GM19239 (cell line): Measurements from ENCODE around the gene PAGE2.
"Not testable (repeated sequence)": the region's sequence is repeated elsewhere in the genome, so short reads cannot be mapped to it uniquely, and the experiment has no call there.

ENCODE experiments used
- DNase-seq: peaks from one replicate; pipeline ENCODE4 v3.0.0; 2011; ENCODE audit warnings: low spot score; ENCODE audit not compliant: insufficient read length
- FAIRE-seq: peaks from 2 replicates; lab custom pipeline; 2011; peaks lifted over from hg19 to GRCh38; lab: Jason Lieb, UNC

Gene PAGE2

DNA sequence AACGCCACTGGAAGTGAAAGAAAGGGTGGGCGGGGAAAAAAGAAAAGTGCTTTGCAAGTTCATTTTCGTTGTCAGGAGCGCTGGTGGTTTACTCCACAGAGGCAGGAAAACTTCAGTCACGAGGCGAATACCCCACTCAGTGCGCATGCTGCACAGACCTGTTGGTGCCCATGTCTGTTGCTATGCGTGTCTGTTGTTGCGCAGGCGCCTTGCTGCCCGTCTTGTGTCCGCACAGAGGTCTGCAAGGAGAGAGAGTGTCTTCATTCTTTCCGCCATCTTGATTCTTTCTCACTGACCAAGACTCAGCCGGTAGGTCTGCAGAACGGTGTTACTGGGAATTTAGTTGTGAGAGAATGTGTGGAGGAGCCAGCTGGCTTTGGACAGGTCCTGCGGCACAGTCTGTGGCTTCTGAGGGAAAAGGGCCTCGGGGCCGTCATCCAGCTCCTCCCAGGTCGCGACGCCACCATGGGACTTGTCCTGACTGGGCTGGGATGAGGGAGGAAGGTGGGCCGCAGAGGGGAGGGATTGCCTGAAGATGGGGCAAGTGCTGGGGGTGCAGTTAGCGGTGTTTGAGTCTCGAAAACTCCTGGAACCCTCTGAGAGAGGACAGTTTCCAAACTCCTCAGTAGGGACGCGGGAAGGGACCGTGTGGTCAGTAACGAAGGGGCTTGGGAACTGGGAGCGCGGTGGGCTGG is at the start of gene PAGE2:
Gene PAGE2, plus strand, starts transcription at position 224 of the 695 bp plus-strand sequence. CDS start 1,003 bp downstream, outside the sequence.
- DNase-seq, result no peak
- no peak for FAIRE-seq

GRCh38 chrX:55039471-55039870 is 49.3 kb upstream of the PAGE2 start:
- DNase-seq, result no peak
- FAIRE-seq, result no peak

DNA sequence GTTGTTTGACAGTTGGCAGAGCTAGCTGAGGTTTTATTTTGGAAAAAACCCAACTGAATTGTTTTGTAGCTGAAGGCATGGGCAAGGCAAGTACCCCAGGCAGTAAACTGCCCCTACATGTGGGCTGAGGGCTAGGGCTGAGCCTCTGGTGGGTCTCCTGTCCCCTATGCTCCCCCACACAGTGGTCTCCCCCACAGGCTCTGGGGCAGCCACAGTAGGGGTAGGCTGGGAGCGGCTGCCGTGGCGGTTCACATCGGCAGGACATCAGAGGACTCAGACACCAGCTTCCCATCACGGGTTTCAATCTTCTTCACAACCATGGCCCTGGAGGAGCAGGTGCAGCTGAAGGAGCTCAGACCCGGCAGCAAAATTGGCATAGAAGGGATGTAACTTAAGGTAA is 47.3 kb upstream of the PAGE2 start:
- no peak for DNase-seq
- no peak for FAIRE-seq

DNA sequence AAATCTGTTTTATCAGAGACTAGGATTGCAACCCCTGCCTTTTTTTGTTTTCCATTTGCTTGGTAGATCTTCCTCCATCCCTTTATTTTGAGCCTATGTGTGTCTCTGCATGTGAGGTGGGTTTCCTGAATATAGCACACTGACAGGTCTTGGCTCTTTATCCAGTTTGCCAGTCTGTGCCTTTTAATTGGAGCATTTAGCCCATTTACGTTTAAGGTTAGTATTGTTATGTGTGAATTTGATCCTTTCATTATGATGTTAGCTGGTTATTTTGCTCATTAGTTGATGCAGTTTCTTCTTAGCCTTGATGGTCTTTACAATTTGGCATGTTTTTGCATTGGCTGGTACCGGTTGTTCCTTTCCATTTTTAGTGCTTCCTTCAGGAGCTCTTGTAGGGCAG is 38.2 kb upstream of the PAGE2 start:
- not testable (repeated sequence) for DNase-seq, FAIRE-seq

GRCh38 chrX:55056820-55057674 is 31.8 kb upstream of the PAGE2 start:
- FAIRE-seq, result no peak
- no peak for DNase-seq

DNA sequence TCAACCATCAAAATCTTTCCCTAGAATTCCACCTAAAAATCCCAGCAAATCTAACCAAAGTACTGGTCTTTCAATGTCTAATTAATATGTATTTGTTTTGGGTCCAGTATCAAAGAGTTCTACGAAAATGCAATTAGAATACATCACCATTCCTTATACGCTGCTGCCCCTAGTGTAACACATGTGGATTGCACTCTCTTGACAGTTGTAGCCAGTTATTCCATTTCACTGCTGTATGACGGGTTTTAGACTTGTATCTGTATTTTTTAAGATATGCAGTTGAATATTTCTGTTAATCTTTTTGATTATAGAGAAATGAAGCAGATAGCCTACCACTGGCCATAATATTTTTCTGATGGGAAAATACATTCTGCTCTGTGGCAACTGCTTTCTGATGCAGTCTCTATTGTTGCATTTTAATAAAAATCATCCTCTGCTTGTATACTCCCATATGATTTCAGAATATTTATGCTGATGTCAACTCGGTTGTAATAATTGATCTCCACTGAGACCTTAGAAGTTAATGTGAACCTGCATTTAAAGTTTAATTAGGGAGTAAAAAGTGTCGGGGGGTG is 31.1 kb upstream of the PAGE2 start:
- no peak for DNase-seq
- peak; percentile 71 for FAIRE-seq

GRCh38 chrX:55067180-55067579 is 21.6 kb upstream of the PAGE2 start:
- not testable (repeated sequence) for DNase-seq, FAIRE-seq

DNA sequence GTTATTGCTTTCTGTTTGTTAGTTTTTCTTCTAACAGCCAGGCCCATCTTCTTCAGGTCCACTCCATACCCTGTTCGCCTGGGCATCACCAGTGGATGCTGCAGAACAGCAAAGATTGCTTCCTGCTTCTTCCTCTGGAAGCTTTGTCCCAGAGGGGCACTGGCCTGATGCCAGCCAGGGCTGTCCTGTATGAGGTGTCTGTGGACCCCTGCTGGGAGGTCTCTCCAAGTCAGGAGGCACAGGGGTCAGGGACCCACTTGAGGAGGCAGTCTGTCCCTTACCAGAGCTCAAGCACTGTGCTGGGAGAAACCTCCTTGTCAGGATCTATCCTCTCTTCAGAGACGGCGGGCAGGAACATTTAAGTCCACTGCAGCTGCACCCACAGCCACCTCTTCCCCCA is 16.5 kb upstream of the PAGE2 start:
- no peak for FAIRE-seq
- no peak for DNase-seq

DNA sequence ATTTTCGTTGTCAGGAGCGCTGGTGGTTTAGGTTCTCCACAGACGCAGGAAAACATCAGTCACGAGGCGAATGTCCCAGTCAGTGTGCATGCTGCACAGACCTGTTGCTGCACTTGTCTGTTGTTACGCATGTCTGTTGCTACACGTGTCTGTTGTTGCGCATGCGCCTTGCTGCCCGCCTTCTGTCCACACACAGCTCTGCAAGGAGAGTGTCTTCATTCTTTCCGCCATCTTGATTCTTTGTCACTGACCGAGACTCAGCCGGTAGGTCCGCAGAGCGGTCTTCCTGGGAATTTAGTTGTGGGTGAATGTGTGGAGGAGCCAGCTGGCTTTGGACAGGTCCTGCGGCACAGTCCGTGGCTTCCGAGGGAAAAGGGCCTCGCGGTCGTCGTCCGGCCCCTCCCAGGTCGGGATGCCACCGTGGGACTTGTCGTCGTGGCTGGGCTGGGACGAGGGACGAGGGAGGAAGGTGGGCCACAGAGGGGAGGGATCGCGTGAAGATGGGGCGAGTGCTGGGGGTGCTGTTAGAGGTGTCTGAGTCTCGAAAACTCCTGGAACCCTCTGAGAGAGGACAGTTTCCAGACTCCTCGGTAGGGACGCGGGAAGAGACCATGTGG is 13.9 kb upstream of the PAGE2 start, which contains the start of gene PAGE2B:
Gene PAGE2B, plus strand, starts transcription at position 180 of the 617 bp plus-strand sequence. CDS start 1,012 bp downstream, outside the sequence.
- DNase-seq, result no peak
- no peak for FAIRE-seq

GRCh38 chrX:55098691-55099090 is 9.9 kb downstream of the PAGE2 start:
- FAIRE-seq (no peak), DNase-seq (no peak)

- DNase-seq (no peak), FAIRE-seq (no peak)
Measured at GRCh38 chrX:55099162-55099561, 10.3 kb downstream of the PAGE2 start.

GRCh38 chrX:55102754-55103153 is 13.9 kb downstream of the PAGE2 start:
- FAIRE-seq (no peak), DNase-seq (no peak)

DNA sequence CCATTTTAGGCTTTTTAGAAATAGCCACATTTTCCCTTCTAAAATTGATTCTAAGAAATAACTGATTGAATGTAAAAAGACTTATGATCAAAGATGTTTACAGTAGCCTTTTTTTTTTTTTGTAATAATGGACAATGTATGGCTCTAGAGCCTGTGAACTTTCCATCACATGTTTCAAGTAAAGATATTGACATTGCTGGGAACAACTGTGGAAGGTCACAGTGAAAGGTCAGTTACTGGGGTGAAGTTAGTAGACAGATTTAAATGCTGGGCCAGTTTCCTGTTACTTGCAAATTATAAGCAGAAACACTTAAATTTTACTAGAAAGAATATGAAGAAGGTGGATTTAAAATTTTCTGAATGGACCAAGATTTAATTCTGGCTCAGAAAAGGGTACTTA is 18.4 kb downstream of the PAGE2 start:
- DNase-seq, result no peak
- no peak for FAIRE-seq

DNA sequence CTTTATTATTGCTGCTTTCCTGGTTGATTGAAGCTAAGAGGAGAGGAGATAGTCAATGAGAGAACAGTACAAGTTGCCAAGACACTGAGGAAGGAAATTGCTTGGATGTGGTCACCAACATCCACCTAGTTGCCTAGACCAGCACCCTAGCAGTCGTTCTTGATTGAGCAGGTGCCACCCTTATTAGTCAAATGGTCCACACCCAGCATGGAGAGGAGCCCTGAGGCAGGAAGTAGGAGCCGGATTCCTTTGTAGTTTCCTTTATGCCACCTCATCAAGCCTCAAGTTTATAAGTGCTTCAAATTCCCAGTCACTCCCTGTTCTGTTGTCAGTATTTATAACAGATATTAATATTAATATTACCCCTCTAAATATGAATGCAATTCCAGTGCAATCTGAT is 19.1 kb downstream of the PAGE2 start:
- DNase-seq (no peak), FAIRE-seq (no peak)

GRCh38 chrX:55109306-55109705 is 20.5 kb downstream of the PAGE2 start:
- no peak for FAIRE-seq
- no peak for DNase-seq

DNA sequence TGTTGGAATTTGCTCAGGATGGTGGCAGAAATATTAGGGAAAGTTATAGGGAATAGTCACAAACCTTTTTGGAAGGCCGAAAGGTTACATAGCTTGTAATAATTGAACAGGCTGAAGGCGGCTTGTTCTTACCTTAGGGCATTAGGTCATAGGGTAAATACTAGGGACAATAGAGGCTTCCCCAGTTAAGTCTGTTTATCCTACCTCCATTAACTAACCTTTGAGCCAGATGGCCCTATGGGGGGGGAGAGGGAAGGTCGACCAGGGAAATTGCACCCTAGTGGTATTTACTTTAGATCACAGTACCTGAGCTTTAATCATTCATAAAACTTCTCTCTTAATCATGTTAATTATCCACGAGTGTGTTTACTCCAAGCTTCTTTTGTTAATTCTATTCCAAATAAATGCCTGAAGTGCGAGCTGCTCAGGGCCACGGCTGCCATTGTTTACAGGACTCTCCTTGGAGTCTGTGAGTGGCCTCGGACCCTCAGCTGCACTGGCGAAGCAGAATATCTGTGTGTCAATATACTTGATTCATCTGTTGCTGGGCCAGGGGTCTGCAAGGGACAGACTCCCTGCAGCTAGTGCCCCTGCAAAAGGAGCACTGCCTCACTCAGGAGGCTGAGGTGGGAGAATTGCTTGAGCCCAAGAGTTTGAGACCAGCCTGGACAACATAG is 22.9 kb downstream of the PAGE2 start:
- FAIRE-seq, result no peak
- no peak for DNase-seq

DNA sequence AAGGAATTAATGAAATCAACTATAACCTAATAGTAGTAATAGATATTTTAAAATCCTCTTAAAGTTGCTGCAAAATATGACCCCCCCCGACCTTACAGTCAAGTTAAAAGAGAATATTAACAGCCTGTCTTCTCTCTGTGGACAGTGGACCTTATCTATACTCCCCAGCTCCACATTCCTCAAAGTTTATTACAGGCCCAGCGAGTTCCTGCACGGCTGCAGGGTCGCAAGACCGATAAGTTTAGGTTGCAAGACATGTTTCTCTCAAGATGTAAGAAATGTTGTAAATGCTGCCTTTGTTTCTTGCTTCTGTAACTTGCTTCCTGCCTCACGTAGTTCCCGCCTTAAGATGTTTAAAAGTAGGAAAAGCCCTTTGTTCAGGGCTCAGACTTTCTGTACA is 27.8 kb downstream of the PAGE2 start:
- not testable (repeated sequence) for FAIRE-seq, DNase-seq

- DNase-seq (no peak), FAIRE-seq (no peak)
Measured at GRCh38 chrX:55118574-55118973, 29.8 kb downstream of the PAGE2 start.

GRCh38 chrX:55119271-55119670 is 30.5 kb downstream of the PAGE2 start:
- DNase-seq (no peak), FAIRE-seq (no peak)

GRCh38 chrX:55119712-55120111 is 30.9 kb downstream of the PAGE2 start:
- FAIRE-seq (no peak), DNase-seq (no peak)
